Thyroid gland (tissue), 4 donors: ENCODE data around the gene ABCC6.
"Not testable (repeated sequence)": the region's sequence is repeated elsewhere in the genome, so short reads cannot be mapped to it uniquely, and the experiment has no call there.

Source experiments
- CTCF ChIP-seq, 6 experiments: fragments of 200-600 bp in 3 of 6; fragments of 450-650 bp in 3 of 6; sonication (generic) in 3 of 6; IDR thresholded peaks; one replicate each; pipeline ENCODE4 v1.5.1; 2016 to 2019; ENCODE audit warnings: antibody characterized with exemption in 6 of 6, mild to moderate bottlenecking in 2 of 6, inconsistent platforms in 1 of 6, moderate library complexity in 1 of 6
- POLR2A ChIP-seq, 2 donors: fragments of 450-650 bp; IDR thresholded peaks; one replicate each; pipeline ENCODE4 v1.6.1; 2017; ENCODE audit warnings: antibody characterized with exemption in 2 of 2, mild to moderate bottlenecking in 2 of 2, moderate library complexity in 1 of 2

- TF ChIP-seq CTCF, POLR2A (IDR thresholded peaks at IDR 0.05): not testable (repeated sequence)
Observed at GRCh38 chr16:16258822-16259221, 35.5 kb upstream of the ABCC6 start.
